ENCODE results near the gene PRKAG2.

PRKAG2 gene

DNA sequence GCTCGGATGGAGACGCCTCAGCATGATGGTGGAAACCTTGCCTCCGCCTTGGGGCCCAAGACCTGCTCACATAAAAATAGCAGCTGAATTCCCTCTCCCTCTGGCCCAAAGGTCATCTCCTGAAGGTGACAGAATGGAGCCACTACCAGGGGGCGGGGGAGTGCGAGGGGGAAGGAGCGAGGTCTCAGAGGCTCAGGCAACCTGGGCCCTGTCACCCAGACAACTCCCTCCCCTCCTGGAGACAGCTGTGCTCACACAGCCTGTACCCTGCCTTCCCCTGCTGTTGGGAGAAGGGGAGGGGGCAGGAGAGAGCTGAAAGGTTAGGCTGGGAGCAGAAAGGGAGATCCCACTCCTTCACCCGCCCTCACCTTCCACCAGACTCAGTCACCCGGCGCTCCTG lies 184.2 kb downstream of the PRKAG2 start:
- Histone ChIP-seq H3K36me3 (ENCODE audit: control insufficient read depth in 1 of 2, insufficient read depth in 2 of 2, low read length in 2 of 2) (no peaks in the 10 kb centered on the region), H3K27ac (ENCODE audit: low read depth, low read length) (no peak overlapping the region), H2BK120ac (ENCODE audit: insufficient read depth, low read length, poor library complexity) (no peak overlapping the region), H2AK5ac (ENCODE audit: low read length) (peak overlapping the region; percentile 16), H4K91ac (ENCODE audit: low read depth, low read length) (peak overlapping the region; percentile 16), H3K4me1 (ENCODE audit: control insufficient read depth in 1 of 2, insufficient read depth in 2 of 2, low read length in 2 of 2) (peaks cover 26 to 39% of the 10 kb centered on the region in 2 experiments), H3K79me1 (ENCODE audit: low read length) (peaks cover 23% of the 10 kb centered on the region), H3K9me3 (ENCODE audit: insufficient read depth, low read depth, low read length) (peaks cover 3% of the 10 kb centered on the region), H3K4ac (ENCODE audit: low read depth, low read length) (no peak overlapping the region), H2BK5ac (ENCODE audit: low read depth, low read length, poor library complexity) (no peak overlapping the region), H3K14ac (ENCODE audit: low read length) (peak overlapping the region; percentile 33), H4K8ac (ENCODE audit: low read depth, low read length) (no peak overlapping the region), H3K23ac (ENCODE audit: low read length) (no peak overlapping the region), H3K4me2 (ENCODE audit: low read length) (no peak overlapping the region), H4K12ac (ENCODE audit: low read depth, low read length) (no peak overlapping the region), H3K9ac (ENCODE audit: low read length) (no peak overlapping the region), H3K27me3 (ENCODE audit: insufficient read depth, low read length) (no peaks in the 10 kb centered on the region), H3K4me3 (ENCODE audit: low read depth, low read length) (no peak overlapping the region), H2AFZ (ENCODE audit: insufficient read depth, low read length, poor library complexity) (no peak overlapping the region), H2BK12ac (ENCODE audit: low read length) (peak overlapping the region; percentile 54), H3K18ac (ENCODE audit: low read length) (no peak overlapping the region), H3K79me2 (ENCODE audit: control insufficient read depth, insufficient read depth, low read length, poor library complexity) (no peaks in the 10 kb centered on the region)
- WGBS (ENCODE audit: extremely low coverage, insufficient coverage, insufficient read length) = no CpG with 5 or more reads among the region's 9 CpGs
- DNase-seq = no peak

DNA sequence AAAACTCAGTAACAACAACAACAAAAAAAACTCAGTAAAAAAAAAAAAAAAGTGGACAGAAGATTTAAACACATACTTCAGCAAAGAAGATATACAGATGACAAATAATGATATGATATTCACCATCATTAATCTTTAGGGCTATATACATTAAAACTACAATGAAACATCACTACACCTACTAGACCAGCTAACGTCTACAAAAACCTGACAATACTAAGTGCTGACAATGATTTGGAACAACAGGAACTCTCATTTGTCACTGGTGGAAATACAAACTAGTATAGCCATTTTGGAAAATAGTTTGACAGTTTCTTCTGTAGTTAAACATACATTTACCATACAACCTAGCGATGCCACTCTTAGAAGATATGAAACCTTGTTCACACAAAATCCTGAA lies 185.5 kb downstream of the PRKAG2 start:
- H2BK120ac ChIP-seq (ENCODE audit: insufficient read depth, low read length, poor library complexity) = no peak overlapping the region
- no CpG with 5 or more reads among the region's 2 CpGs for WGBS (ENCODE audit: extremely low coverage, insufficient coverage, insufficient read length)
- H3K27me3 ChIP-seq (ENCODE audit: insufficient read depth, low read length) = no peaks in the 10 kb centered on the region

DNA sequence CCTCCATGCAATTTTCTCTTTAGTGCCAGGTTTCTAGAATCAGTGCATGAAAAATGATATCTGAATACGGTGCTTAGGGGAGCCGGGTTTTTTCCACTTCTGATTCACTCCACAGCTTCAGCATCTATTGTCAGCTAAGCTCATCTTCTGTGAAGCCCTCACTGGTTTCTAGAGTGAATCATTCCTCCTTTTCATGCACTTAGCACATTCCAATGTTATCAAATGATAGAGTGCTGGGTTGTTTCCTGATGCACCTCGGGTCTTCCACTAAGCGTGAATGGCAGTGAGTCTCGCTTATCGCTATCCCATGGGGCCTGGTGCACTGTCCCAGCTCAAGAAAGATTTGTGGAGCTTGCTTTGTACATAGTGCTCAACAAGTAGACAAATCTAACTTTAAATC lies 186.3 kb downstream of the PRKAG2 start:
- peaks cover 25% of the 10 kb centered on the region for H3K79me1 ChIP-seq (ENCODE audit: low read length)
- H3K4ac ChIP-seq (ENCODE audit: low read depth, low read length) = no peak overlapping the region
- H3K4me3 ChIP-seq (ENCODE audit: low read depth, low read length) = no peak overlapping the region

More for the DNA sequence above, 185.5 kb downstream of the PRKAG2 start:
- Histone ChIP-seq H4K8ac (ENCODE audit: low read depth, low read length) (no peak overlapping the region), H3K36me3 (ENCODE audit: control insufficient read depth in 1 of 2, insufficient read depth in 2 of 2, low read length in 2 of 2) (no peaks in the 10 kb centered on the region), H2AK5ac (ENCODE audit: low read length) (no peak overlapping the region), H4K91ac (ENCODE audit: low read depth, low read length) (no peak overlapping the region), H4K12ac (ENCODE audit: low read depth, low read length) (no peak overlapping the region), H3K14ac (ENCODE audit: low read length) (no peak overlapping the region), H3K4me3 (ENCODE audit: low read depth, low read length) (no peak overlapping the region), H3K23ac (ENCODE audit: low read length) (no peak overlapping the region), H3K4ac (ENCODE audit: low read depth, low read length) (no peak overlapping the region), H2BK12ac (ENCODE audit: low read length) (no peak overlapping the region), H2AFZ (ENCODE audit: insufficient read depth, low read length, poor library complexity) (no peak overlapping the region), H3K9me3 (ENCODE audit: insufficient read depth, low read depth, low read length) (peaks cover 3% of the 10 kb centered on the region), H3K79me2 (ENCODE audit: control insufficient read depth, insufficient read depth, low read length, poor library complexity) (no peaks in the 10 kb centered on the region), H3K18ac (ENCODE audit: low read length) (no peak overlapping the region), H3K9ac (ENCODE audit: low read length) (no peak overlapping the region), H3K27ac (ENCODE audit: low read depth, low read length) (no peak overlapping the region), H3K79me1 (ENCODE audit: low read length) (peaks cover 32% of the 10 kb centered on the region), H3K4me2 (ENCODE audit: low read length) (no peak overlapping the region), H2BK5ac (ENCODE audit: low read depth, low read length, poor library complexity) (no peak overlapping the region), H3K4me1 (ENCODE audit: control insufficient read depth in 1 of 2, insufficient read depth in 2 of 2, low read length in 2 of 2) (peaks cover 34 to 45% of the 10 kb centered on the region in 2 experiments)
- no peak for DNase-seq

DNA sequence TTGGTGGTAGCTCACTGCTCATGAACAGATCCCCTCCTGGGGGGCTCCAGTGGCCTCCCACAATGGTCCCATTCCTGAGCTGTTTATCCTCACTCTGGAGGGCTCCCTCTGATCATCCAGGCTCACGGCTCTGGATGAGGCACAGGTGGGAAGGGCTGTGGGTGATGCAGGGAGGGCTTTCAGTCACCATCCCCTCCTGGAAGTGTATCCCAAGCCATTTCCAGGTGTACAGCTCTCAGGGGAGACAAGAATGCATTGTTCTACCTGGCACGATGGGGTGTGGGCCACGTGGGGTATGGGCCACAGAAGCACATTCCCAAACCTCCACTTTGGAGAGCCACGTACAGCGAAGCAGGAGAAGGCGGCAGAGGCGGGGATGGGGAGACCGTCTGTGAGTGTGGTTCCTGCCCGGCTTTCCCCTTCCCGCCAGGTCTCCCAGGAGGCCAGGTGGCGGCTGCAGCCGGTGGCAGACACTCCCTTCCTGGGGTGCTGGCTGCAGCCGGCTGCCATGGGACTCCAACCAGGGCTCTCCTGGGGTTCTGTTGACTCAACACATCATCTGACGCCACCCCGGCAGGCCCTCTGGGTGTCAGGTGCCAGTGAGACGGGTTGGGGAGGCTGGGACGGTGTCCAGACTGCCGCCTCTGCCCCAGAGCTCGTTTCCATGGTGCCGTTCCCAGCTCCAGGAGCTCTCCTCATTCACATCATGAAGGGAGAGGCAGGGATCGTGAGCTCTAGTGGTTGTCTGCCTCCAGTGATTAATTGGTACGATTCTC lies 187.5 kb downstream of the PRKAG2 start:
- no CpG with 5 or more reads among the region's 22 CpGs for WGBS (ENCODE audit: extremely low coverage, insufficient coverage, insufficient read length)
- peaks cover 30% of the 10 kb centered on the region for H3K79me1 ChIP-seq (ENCODE audit: low read length)
- peak overlapping the region; percentile 89 for H2BK12ac ChIP-seq (ENCODE audit: low read length)
- peak overlapping the region; percentile 31 for H4K8ac ChIP-seq (ENCODE audit: low read depth, low read length)
- H3K79me2 ChIP-seq (ENCODE audit: control insufficient read depth, insufficient read depth, low read length, poor library complexity) = no peaks in the 10 kb centered on the region
- no peaks in the 10 kb centered on the region for H3K36me3 ChIP-seq (ENCODE audit: control insufficient read depth in 1 of 2, insufficient read depth in 2 of 2, low read length in 2 of 2)
- peaks cover 32 to 37% of the 10 kb centered on the region in 2 experiments for H3K4me1 ChIP-seq (ENCODE audit: control insufficient read depth in 1 of 2, insufficient read depth in 2 of 2, low read length in 2 of 2)
- peak overlapping the region; percentile 78 for H3K14ac ChIP-seq (ENCODE audit: low read length)
- H3K9ac ChIP-seq (ENCODE audit: low read length) = no peak overlapping the region
- H2BK5ac ChIP-seq (ENCODE audit: low read depth, low read length, poor library complexity) = no peak overlapping the region
- H2AFZ ChIP-seq (ENCODE audit: insufficient read depth, low read length, poor library complexity) = no peak overlapping the region
- H3K4me2 ChIP-seq (ENCODE audit: low read length) = no peak overlapping the region
- H3K9me3 ChIP-seq (ENCODE audit: insufficient read depth, low read depth, low read length) = no peaks in the 10 kb centered on the region
- no peak for DNase-seq
- peak overlapping the region; percentile 8 for H3K18ac ChIP-seq (ENCODE audit: low read length)
- H4K12ac ChIP-seq (ENCODE audit: low read depth, low read length) = no peak overlapping the region
- peak overlapping the region; percentile 26 for H2BK120ac ChIP-seq (ENCODE audit: insufficient read depth, low read length, poor library complexity)
- peak overlapping the region; percentile 9 for H4K91ac ChIP-seq (ENCODE audit: low read depth, low read length)
- H2AK5ac ChIP-seq (ENCODE audit: low read length) = peak overlapping the region; percentile 65
- no peak overlapping the region for H3K23ac ChIP-seq (ENCODE audit: low read length)
- no peak overlapping the region for H3K4me3 ChIP-seq (ENCODE audit: low read depth, low read length)
- H3K27ac ChIP-seq (ENCODE audit: low read depth, low read length) = no peak overlapping the region
- no peak overlapping the region for H3K4ac ChIP-seq (ENCODE audit: low read depth, low read length)
- no peaks in the 10 kb centered on the region for H3K27me3 ChIP-seq (ENCODE audit: insufficient read depth, low read length)

More for the DNA sequence above, 186.3 kb downstream of the PRKAG2 start:
- H2BK5ac ChIP-seq (ENCODE audit: low read depth, low read length, poor library complexity) = no peak overlapping the region
- no peaks in the 10 kb centered on the region for H3K27me3 ChIP-seq (ENCODE audit: insufficient read depth, low read length)
- H2AK5ac ChIP-seq (ENCODE audit: low read length) = no peak overlapping the region
- H3K9me3 ChIP-seq (ENCODE audit: insufficient read depth, low read depth, low read length) = peaks cover 3% of the 10 kb centered on the region
- no peak overlapping the region for H3K27ac ChIP-seq (ENCODE audit: low read depth, low read length)
- no peak overlapping the region for H3K18ac ChIP-seq (ENCODE audit: low read length)
- no CpG with 5 or more reads among the region's 6 CpGs for WGBS (ENCODE audit: extremely low coverage, insufficient coverage, insufficient read length)
- H3K79me2 ChIP-seq (ENCODE audit: control insufficient read depth, insufficient read depth, low read length, poor library complexity) = no peaks in the 10 kb centered on the region
- H3K4me2 ChIP-seq (ENCODE audit: low read length) = no peak overlapping the region
- H3K14ac ChIP-seq (ENCODE audit: low read length) = no peak overlapping the region
- H2BK120ac ChIP-seq (ENCODE audit: insufficient read depth, low read length, poor library complexity) = no peak overlapping the region
- H3K23ac ChIP-seq (ENCODE audit: low read length) = no peak overlapping the region
- H3K4me1 ChIP-seq (ENCODE audit: control insufficient read depth in 1 of 2, insufficient read depth in 2 of 2, low read length in 2 of 2) = peaks cover 29 to 40% of the 10 kb centered on the region in 2 experiments
- H3K36me3 ChIP-seq (ENCODE audit: control insufficient read depth in 1 of 2, insufficient read depth in 2 of 2, low read length in 2 of 2) = no peaks in the 10 kb centered on the region
- no peak overlapping the region for H4K8ac ChIP-seq (ENCODE audit: low read depth, low read length)
- no peak overlapping the region for H2AFZ ChIP-seq (ENCODE audit: insufficient read depth, low read length, poor library complexity)
- H3K9ac ChIP-seq (ENCODE audit: low read length) = no peak overlapping the region
- DNase-seq = no peak
- H4K91ac ChIP-seq (ENCODE audit: low read depth, low read length) = no peak overlapping the region
- no peak overlapping the region for H2BK12ac ChIP-seq (ENCODE audit: low read length)
- H4K12ac ChIP-seq (ENCODE audit: low read depth, low read length) = no peak overlapping the region

Data from trophoblast cell (in vitro differentiated cells and primary cell).